DND-41 (cell line): ENCODE measurements around the gene TFCP2.
A peak's percentile ranks its signal among the peaks of the same experiment; 100 is the strongest.

Experiments
- EZH2 ChIP-seq: IDR thresholded peaks from 3 replicates; pipeline ENCODE4 v1.6.1; 2012; ENCODE audit warnings: borderline replicate concordance, low read depth, mild to moderate bottlenecking, moderate library complexity, low read length, inconsistent platforms; ENCODE audit not compliant: severe bottlenecking
- TF ChIP-seq, protein P1 (sequence below): IDR thresholded peaks from 2 replicates; pipeline ENCODE4 v1.5.1; 2012; ENCODE audit warnings: borderline replicate concordance, low read length, moderate library complexity, mild to moderate bottlenecking; ENCODE audit not compliant: poor library complexity, severe bottlenecking; ENCODE audit errors: extremely low read depth

DNA sequence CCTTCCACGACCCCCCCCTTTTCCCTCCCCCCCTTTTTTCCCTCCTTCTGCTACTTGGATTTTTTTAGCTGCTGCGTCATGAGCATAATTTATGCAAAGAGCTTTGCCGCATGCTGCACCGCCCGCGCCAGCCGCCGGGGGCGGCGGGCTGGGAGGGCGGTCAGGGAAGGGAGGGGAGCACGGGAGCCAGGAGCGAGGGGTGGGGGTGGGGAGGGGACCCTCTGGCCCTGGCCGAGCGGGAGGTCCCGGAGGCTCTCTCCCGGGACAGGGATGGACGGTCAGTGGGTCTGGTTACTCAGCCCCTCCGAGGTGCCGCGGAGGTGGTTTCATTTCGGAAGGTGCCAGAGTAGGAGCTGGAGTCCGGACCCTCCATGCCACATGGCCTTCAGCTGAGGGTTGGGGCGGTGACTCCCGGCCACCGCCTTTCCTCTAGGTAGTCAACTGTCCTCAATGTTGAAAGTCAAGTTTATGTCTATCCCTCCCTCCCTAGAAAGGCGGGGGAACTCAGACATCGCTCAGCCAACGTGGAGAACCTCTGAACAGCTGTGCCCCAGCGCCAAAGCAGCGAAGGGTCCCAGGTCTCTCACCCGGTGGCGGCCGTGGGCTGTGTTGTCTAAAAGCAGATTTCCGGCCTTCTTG is 45.2 kb upstream of the TFCP2 start, which contains the start of gene POU6F1:
- TF ChIP-seq EZH2, result no peak
- TF ChIP-seq, protein P1, sequence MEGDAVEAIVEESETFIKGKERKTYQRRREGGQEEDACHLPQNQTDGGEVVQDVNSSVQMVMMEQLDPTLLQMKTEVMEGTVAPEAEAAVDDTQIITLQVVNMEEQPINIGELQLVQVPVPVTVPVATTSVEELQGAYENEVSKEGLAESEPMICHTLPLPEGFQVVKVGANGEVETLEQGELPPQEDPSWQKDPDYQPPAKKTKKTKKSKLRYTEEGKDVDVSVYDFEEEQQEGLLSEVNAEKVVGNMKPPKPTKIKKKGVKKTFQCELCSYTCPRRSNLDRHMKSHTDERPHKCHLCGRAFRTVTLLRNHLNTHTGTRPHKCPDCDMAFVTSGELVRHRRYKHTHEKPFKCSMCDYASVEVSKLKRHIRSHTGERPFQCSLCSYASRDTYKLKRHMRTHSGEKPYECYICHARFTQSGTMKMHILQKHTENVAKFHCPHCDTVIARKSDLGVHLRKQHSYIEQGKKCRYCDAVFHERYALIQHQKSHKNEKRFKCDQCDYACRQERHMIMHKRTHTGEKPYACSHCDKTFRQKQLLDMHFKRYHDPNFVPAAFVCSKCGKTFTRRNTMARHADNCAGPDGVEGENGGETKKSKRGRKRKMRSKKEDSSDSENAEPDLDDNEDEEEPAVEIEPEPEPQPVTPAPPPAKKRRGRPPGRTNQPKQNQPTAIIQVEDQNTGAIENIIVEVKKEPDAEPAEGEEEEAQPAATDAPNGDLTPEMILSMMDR, result peak; percentile 69
